Measurements from ENCODE around the gene ELAVL1.
A peak's percentile ranks its signal among the peaks of the same experiment; 100 is the strongest.

The ELAVL1 gene

DNA sequence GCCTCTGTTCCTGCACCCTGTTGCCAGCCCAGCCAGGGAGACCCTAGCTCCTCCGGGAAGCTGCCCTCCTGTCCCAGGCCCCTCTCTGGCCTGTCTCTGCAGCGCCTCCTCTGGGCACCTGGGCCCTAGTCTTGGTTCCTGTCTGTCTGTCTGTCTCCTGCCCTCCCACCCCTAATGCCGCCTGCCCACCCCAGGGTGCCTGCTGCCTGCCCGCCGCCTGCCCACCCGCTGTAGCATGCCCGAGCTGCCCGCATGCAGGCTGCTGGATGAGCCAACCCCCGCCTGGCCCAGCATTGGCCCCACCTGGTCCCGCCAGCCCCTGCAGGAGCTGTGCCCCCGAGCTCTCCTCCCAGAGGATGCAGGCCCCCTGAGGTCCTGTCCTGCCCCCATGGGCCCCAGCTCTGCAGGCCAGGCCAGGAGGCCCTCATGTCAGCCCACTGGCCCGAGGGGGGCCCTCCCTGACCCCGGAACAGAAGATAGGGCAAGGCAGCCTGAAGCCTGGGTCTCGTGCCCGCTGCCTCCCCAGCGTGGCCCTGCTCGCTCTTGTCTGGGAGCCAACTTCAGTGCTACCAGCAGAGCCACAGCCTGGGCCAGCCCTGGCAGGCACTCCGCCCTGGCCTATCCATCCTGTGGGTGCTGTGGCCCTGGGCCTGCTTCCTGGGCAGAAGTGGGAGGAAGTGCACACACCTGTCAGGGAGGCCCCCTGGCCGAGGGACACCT is 96.5 kb downstream of the ELAVL1 start:
- H3K4me3 ChIP-seq (ENCODE audit: low read depth, low read length), result no peak overlapping the region
- DNase-seq (ENCODE audit: low read depth), result no peak
- in situ Hi-C loops (cut with HindIII; ENCODE audit: low sequenced_read_pairs), result no loop called here
- peak; percentile 2 for TF ChIP-seq CTCF (IDR thresholded peaks at IDR 0.05; ENCODE audit: low read depth, low read length, missing control alignments)

Measured in astrocyte of the cerebellum (primary cell).